GM21576 (cell line): Measurements from ENCODE around the gene PRXL2A.

ENCODE experiments used
- ATAC-seq: cut with Tn5 transposase; IDR thresholded peaks from one replicate; pipeline ENCODE4 v1.9.1; 2021; ENCODE audit warnings: mild to moderate bottlenecking, moderate library complexity; ENCODE audit not compliant: unreplicated experiment

Gene PRXL2A

GRCh38 chr10:80443531-80443974 lies 35.2 kb downstream of the PRXL2A start:
- ATAC-seq: peak; percentile 77

- ATAC-seq: no peak
These were observed 35.8 kb downstream of the PRXL2A start for GRCh38 chr10:80444124-80444523.

- ATAC-seq: peak; percentile 44
These were observed 36.4 kb downstream of the PRXL2A start for GRCh38 chr10:80444646-80445319.

- no peak for ATAC-seq
These were observed 39.3 kb downstream of the PRXL2A start for GRCh38 chr10:80447436-80448190.

- no peak for ATAC-seq
These were observed 40.0 kb downstream of the PRXL2A start for GRCh38 chr10:80448209-80448942.

- no peak for ATAC-seq
These were observed 41.2 kb downstream of the PRXL2A start for GRCh38 chr10:80449520-80449919.

- no peak for ATAC-seq
These were observed 42.8 kb downstream of the PRXL2A start for GRCh38 chr10:80451132-80451531.

- ATAC-seq: no peak
These were observed 43.7 kb downstream of the PRXL2A start for GRCh38 chr10:80452069-80452468.

- no peak for ATAC-seq
These were observed 44.3 kb downstream of the PRXL2A start for GRCh38 chr10:80452640-80453039.

GRCh38 chr10:80453056-80453841 lies 44.9 kb downstream of the PRXL2A start:
- no peak for ATAC-seq

- ATAC-seq: peak; percentile 50
These were observed 45.6 kb downstream of the PRXL2A start, which contains the start of gene TSPAN14 for GRCh38 chr10:80453842-80454512. Gene TSPAN14 (plus strand): TSS chr10:80454310. CDS start chr10:80489234, 34,924 bp downstream.

- ATAC-seq: peak; percentile 15
These were observed 46.4 kb downstream of the PRXL2A start for GRCh38 chr10:80454513-80455460.

GRCh38 chr10:80455461-80456349 lies 47.4 kb downstream of the PRXL2A start:
- ATAC-seq: no peak

GRCh38 chr10:80457554-80458262 lies 49.4 kb downstream of the PRXL2A start:
- ATAC-seq: no peak

- no peak for ATAC-seq
These were observed 49.9 kb downstream of the PRXL2A start for GRCh38 chr10:80458263-80458625.

- ATAC-seq: no peak
These were observed 50.3 kb downstream of the PRXL2A start for GRCh38 chr10:80458638-80459037.

GRCh38 chr10:80459047-80459865 lies 50.9 kb downstream of the PRXL2A start:
- peak; percentile 49 for ATAC-seq
